WTC11 (cell line): ENCODE results near the gene TUBA4B. TPM values are rescaled to one million over a fixed set of nuclear protein-coding genes. Genes with fewer than 3 reads are reported as not detected.

Experiments used
- ATAC-seq: fragments of 200-7000 bp; cut with Tn5 transposase; 2 replicates; pipeline ENCODE4 v1.10.0; 2021; ENCODE audit warnings: mild to moderate bottlenecking, moderate library complexity
- CTCF ChIA-PET: fragments of 300-600 bp; sonication (Branson Sonifier 250); formaldehyde crosslinking; loops from one replicate; lab custom pipeline; 2021; ENCODE audit warnings: antibody characterized with exemption; lab: Charles Lee
- POLR2A ChIA-PET: fragments of 350-600 bp; sonication (Branson Sonifier 250); formaldehyde crosslinking; loops from one replicate; lab custom pipeline; 2021; ENCODE audit warnings: antibody characterized with exemption; lab: Charles Lee
- DNase-seq: peaks from one replicate; pipeline ENCODE4 v3.0.0; 2021; ENCODE audit warnings: low spot score
- H3K27ac Mint-ChIP-seq: 2 replicates; pipeline ENCODE4 v1.8.0; 2021; ENCODE audit warnings: mixed read lengths
- H3K27me3 Mint-ChIP-seq: 2 replicates; pipeline ENCODE4 v1.8.0; 2021; ENCODE audit warnings: low read depth, mild to moderate bottlenecking, moderate library complexity, mixed read lengths
- H3K36me3 Mint-ChIP-seq: 2 replicates; pipeline ENCODE4 v1.8.0; 2021; ENCODE audit warnings: mixed read lengths
- H3K4me1 Mint-ChIP-seq: 2 replicates; pipeline ENCODE4 v1.8.0; 2022; ENCODE audit warnings: mixed read lengths
- H3K4me3 Mint-ChIP-seq: 2 replicates; pipeline ENCODE4 v1.8.0; 2021; ENCODE audit warnings: mild to moderate bottlenecking, moderate library complexity, mixed read lengths
- H3K9me3 Mint-ChIP-seq: 2 replicates; pipeline ENCODE4 v1.8.0; 2021; ENCODE audit warnings: mixed read lengths
- CBFB ChIP-seq: sonication (generic); formaldehyde crosslinking; IDR thresholded peaks from 2 replicates; pipeline ENCODE4 v1.8.1; 2022; ENCODE audit warnings: mild to moderate bottlenecking, low read depth, missing genetic modification reagents
- ETV6 ChIP-seq: sonication (generic); formaldehyde crosslinking; IDR thresholded peaks from 2 replicates; pipeline ENCODE4 v1.8.1; 2022; ENCODE audit warnings: mild to moderate bottlenecking, missing genetic modification reagents
- FOXP1 ChIP-seq: sonication (generic); formaldehyde crosslinking; IDR thresholded peaks from 2 replicates; pipeline ENCODE4 v1.8.0; 2022; ENCODE audit warnings: missing genetic modification reagents, mild to moderate bottlenecking, moderate library complexity, borderline replicate concordance
- GRHL2 ChIP-seq: fragments of 250-450 bp; sonication (Bioruptor Pico); IDR thresholded peaks from 2 replicates; pipeline ENCODE4 v1.8.0; 2022; ENCODE audit warnings: mild to moderate bottlenecking, moderate library complexity; ENCODE audit not compliant: insufficient replicate concordance, severe bottlenecking
- HMGA2 ChIP-seq: fragments of 250-450 bp; sonication (Bioruptor Pico); IDR thresholded peaks from 2 replicates; pipeline ENCODE4 v1.4.0; 2021; ENCODE audit warnings: mild to moderate bottlenecking, moderate library complexity
- IRF2 ChIP-seq: sonication (generic); formaldehyde crosslinking; IDR thresholded peaks from 2 replicates; pipeline ENCODE4 v1.8.0; 2022; ENCODE audit warnings: low read depth, missing genetic modification reagents, borderline replicate concordance
- NR1H2 ChIP-seq: sonication (generic); formaldehyde crosslinking; IDR thresholded peaks from 2 replicates; pipeline ENCODE4 v1.9.0; 2021; ENCODE audit warnings: mild to moderate bottlenecking, moderate library complexity, missing genetic modification reagents
- TCF7 ChIP-seq: sonication (generic); formaldehyde crosslinking; IDR thresholded peaks from 2 replicates; pipeline ENCODE4 v1.8.0; 2022; ENCODE audit warnings: mild to moderate bottlenecking, low read depth, missing genetic modification reagents, moderate library complexity
- ZNF138 ChIP-seq: sonication (generic); formaldehyde crosslinking; conservative IDR thresholded peaks from 2 replicates; pipeline ENCODE4 v1.8.1; 2022; ENCODE audit warnings: mild to moderate bottlenecking, moderate library complexity, missing genetic modification reagents
- total RNA-seq: library from RNA; stranded (reverse); gene quantifications from 3 replicates; pipeline ENCODE4 v1.2.3, GENCODE V29; 2021
- TF ChIP-seq, protein P1 (sequence below): sonication (generic); formaldehyde crosslinking; IDR thresholded peaks from 2 replicates; pipeline ENCODE4 v1.8.1; 2022; ENCODE audit warnings: mild to moderate bottlenecking, moderate library complexity, missing genetic modification reagents
- TF ChIP-seq, protein P2 (sequence below): sonication (generic); formaldehyde crosslinking; IDR thresholded peaks from 2 replicates; pipeline ENCODE4 v1.8.0; 2023; ENCODE audit warnings: mild to moderate bottlenecking, missing genetic modification reagents
- TF ChIP-seq, protein P3 (sequence below): sonication (generic); formaldehyde crosslinking; IDR thresholded peaks from 2 replicates; pipeline ENCODE4 v1.8.0; 2022; ENCODE audit warnings: mild to moderate bottlenecking, missing genetic modification reagents
- TF ChIP-seq, protein P4 (sequence below): sonication (generic); formaldehyde crosslinking; IDR thresholded peaks from 2 replicates; pipeline ENCODE4 v1.8.0; 2022; ENCODE audit warnings: missing genetic modification reagents
- TF ChIP-seq, protein P5 (sequence below): sonication (generic); formaldehyde crosslinking; IDR thresholded peaks from 2 replicates; pipeline ENCODE4 v1.8.0; 2022; ENCODE audit warnings: mild to moderate bottlenecking, missing genetic modification reagents
- TF ChIP-seq, protein P6 (sequence below): sonication (generic); formaldehyde crosslinking; IDR thresholded peaks from 2 replicates; pipeline ENCODE4 v1.8.1; 2022; ENCODE audit warnings: mild to moderate bottlenecking, missing genetic modification reagents, moderate library complexity, borderline replicate concordance
- TF ChIP-seq, protein P7 (sequence below): sonication (generic); formaldehyde crosslinking; IDR thresholded peaks from 2 replicates; pipeline ENCODE4 v1.8.1; 2023; ENCODE audit warnings: mild to moderate bottlenecking, missing genetic modification reagents
- TF ChIP-seq, protein P8 (sequence below): fragments of 250-450 bp; sonication (Bioruptor Pico); IDR thresholded peaks from 2 replicates; pipeline ENCODE4 v1.9.0; 2021; ENCODE audit warnings: mild to moderate bottlenecking

Gene TUBA4B
- total RNA-seq, 1 experiment from 2014 or later = 0.20 TPM

DNA sequence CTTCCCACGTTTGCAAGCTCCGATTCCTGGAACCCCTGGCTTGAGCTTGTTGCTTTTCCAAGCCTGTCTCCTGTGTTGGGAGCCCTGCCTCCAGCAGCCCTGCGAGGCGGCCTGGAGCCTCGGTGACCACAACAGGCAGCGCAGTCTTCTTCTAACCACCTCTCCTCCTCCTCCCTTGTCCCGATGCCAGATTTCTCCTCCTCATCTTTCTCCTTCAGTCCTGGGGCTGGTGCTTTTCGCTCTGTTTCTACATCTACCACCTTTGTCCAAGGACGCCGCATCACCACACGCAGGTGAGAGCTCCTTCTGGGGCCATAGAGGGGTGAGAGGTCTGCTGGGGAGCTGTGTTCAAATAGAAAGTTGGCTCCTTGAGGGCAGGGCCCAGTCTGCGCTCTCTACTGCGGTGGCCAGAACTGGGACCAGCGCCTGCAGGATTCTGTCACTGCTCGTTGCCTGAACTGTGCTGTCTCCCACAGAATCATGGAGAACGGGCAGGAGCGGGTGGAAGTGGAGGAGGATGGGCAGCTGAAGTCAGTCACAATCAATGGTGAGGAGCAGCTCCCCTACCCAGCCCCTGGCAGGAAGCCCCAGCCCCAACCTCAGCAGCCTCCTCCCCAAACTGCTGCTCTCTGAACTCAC, 30.0 kb downstream of the TUBA4B start:
- peaks cover 8% of the 10 kb centered on the region; the same call in 1 of the 2 replicates for H3K36me3 Mint-ChIP-seq
- no peak for ATAC-seq
- POLR2A ChIA-PET = no interaction called here

DNA sequence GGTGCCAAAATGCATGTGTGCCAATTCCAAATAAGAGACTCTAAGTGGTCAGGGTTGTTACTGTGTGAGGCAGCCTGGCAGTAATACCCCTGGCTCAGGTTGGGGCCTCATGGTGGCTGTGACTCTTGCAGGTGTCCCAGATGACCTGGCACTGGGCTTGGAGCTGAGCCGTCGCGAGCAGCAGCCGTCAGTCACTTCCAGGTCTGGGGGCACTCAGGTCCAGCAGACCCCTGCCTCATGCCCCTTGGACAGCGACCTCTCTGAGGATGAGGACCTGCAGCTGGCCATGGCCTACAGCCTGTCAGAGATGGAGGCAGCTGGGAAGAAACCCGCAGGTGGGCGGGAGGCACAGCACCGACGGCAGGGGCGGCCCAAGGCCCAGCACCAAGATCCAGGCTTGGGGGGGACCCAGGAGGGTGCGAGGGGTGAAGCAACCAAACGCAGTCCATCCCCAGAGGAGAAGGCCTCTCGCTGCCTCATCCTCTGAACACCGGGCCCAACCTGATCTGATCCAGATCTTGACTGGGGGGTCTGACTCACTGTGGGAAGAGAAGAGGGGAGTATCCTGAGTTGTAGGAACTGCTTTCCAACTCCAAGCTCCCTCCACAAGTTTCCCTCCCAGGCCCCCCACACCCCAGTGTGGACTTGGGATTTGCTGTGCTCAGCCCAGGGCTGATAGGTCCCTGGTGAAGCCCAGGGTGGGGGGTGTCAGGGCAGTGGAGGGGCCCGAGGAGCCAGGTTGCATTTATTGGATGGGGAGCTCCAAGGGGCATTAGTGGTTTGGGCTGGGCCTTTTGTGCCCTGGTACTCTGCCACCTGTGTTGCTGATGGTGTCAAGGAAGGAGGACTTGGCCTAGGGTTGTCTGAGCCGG, 31.7 kb downstream of the TUBA4B start:
- Mint-ChIP-seq H3K4me3 (no peak overlapping the region), H3K4me1 (peaks cover 12% of the 10 kb centered on the region), H3K36me3 (peaks cover 8% of the 10 kb centered on the region; the same call in 1 of the 2 replicates), H3K27me3 (no peaks in the 10 kb centered on the region), H3K27ac (no peak overlapping the region), H3K9me3 (no peaks in the 10 kb centered on the region)
- TF ChIP-seq GRHL2 (CRISPR knock-in tag) = no peak
- TF ChIP-seq, protein P1, sequence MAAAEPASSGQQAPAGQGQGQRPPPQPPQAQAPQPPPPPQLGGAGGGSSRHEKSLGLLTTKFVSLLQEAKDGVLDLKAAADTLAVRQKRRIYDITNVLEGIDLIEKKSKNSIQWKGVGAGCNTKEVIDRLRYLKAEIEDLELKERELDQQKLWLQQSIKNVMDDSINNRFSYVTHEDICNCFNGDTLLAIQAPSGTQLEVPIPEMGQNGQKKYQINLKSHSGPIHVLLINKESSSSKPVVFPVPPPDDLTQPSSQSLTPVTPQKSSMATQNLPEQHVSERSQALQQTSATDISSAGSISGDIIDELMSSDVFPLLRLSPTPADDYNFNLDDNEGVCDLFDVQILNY (CRISPR knock-in tag) = no peak
- TF ChIP-seq, protein P2, sequence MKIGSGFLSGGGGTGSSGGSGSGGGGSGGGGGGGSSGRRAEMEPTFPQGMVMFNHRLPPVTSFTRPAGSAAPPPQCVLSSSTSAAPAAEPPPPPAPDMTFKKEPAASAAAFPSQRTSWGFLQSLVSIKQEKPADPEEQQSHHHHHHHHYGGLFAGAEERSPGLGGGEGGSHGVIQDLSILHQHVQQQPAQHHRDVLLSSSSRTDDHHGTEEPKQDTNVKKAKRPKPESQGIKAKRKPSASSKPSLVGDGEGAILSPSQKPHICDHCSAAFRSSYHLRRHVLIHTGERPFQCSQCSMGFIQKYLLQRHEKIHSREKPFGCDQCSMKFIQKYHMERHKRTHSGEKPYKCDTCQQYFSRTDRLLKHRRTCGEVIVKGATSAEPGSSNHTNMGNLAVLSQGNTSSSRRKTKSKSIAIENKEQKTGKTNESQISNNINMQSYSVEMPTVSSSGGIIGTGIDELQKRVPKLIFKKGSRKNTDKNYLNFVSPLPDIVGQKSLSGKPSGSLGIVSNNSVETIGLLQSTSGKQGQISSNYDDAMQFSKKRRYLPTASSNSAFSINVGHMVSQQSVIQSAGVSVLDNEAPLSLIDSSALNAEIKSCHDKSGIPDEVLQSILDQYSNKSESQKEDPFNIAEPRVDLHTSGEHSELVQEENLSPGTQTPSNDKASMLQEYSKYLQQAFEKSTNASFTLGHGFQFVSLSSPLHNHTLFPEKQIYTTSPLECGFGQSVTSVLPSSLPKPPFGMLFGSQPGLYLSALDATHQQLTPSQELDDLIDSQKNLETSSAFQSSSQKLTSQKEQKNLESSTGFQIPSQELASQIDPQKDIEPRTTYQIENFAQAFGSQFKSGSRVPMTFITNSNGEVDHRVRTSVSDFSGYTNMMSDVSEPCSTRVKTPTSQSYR (CRISPR knock-in tag) = no peak
- TF ChIP-seq IRF2 (CRISPR knock-in tag) = no peak
- TF ChIP-seq, protein P3, sequence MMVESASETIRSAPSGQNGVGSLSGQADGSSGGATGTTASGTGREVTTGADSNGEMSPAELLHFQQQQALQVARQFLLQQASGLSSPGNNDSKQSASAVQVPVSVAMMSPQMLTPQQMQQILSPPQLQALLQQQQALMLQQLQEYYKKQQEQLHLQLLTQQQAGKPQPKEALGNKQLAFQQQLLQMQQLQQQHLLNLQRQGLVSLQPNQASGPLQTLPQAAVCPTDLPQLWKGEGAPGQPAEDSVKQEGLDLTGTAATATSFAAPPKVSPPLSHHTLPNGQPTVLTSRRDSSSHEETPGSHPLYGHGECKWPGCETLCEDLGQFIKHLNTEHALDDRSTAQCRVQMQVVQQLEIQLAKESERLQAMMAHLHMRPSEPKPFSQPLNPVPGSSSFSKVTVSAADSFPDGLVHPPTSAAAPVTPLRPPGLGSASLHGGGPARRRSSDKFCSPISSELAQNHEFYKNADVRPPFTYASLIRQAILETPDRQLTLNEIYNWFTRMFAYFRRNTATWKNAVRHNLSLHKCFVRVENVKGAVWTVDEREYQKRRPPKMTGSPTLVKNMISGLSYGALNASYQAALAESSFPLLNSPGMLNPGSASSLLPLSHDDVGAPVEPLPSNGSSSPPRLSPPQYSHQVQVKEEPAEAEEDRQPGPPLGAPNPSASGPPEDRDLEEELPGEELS (CRISPR knock-in tag) = no peak
- no peak for TF ChIP-seq NR1H2 (CRISPR knock-in tag)
- TF ChIP-seq, protein P4, sequence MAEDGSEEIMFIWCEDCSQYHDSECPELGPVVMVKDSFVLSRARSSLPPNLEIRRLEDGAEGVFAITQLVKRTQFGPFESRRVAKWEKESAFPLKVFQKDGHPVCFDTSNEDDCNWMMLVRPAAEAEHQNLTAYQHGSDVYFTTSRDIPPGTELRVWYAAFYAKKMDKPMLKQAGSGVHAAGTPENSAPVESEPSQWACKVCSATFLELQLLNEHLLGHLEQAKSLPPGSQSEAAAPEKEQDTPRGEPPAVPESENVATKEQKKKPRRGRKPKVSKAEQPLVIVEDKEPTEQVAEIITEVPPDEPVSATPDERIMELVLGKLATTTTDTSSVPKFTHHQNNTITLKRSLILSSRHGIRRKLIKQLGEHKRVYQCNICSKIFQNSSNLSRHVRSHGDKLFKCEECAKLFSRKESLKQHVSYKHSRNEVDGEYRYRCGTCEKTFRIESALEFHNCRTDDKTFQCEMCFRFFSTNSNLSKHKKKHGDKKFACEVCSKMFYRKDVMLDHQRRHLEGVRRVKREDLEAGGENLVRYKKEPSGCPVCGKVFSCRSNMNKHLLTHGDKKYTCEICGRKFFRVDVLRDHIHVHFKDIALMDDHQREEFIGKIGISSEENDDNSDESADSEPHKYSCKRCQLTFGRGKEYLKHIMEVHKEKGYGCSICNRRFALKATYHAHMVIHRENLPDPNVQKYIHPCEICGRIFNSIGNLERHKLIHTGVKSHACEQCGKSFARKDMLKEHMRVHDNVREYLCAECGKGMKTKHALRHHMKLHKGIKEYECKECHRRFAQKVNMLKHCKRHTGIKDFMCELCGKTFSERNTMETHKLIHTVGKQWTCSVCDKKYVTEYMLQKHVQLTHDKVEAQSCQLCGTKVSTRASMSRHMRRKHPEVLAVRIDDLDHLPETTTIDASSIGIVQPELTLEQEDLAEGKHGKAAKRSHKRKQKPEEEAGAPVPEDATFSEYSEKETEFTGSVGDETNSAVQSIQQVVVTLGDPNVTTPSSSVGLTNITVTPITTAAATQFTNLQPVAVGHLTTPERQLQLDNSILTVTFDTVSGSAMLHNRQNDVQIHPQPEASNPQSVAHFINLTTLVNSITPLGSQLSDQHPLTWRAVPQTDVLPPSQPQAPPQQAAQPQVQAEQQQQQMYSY (CRISPR knock-in tag) = no peak
- no peak for TF ChIP-seq ZNF138 (CRISPR knock-in tag)
- TF ChIP-seq FOXP1 (CRISPR knock-in tag) = no peak
- TF ChIP-seq, protein P5, sequence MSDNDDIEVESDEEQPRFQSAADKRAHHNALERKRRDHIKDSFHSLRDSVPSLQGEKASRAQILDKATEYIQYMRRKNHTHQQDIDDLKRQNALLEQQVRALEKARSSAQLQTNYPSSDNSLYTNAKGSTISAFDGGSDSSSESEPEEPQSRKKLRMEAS (CRISPR knock-in tag) = no peak
- TF ChIP-seq, protein P6, sequence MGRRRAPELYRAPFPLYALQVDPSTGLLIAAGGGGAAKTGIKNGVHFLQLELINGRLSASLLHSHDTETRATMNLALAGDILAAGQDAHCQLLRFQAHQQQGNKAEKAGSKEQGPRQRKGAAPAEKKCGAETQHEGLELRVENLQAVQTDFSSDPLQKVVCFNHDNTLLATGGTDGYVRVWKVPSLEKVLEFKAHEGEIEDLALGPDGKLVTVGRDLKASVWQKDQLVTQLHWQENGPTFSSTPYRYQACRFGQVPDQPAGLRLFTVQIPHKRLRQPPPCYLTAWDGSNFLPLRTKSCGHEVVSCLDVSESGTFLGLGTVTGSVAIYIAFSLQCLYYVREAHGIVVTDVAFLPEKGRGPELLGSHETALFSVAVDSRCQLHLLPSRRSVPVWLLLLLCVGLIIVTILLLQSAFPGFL (CRISPR knock-in tag) = no peak
- TF ChIP-seq, protein P7, sequence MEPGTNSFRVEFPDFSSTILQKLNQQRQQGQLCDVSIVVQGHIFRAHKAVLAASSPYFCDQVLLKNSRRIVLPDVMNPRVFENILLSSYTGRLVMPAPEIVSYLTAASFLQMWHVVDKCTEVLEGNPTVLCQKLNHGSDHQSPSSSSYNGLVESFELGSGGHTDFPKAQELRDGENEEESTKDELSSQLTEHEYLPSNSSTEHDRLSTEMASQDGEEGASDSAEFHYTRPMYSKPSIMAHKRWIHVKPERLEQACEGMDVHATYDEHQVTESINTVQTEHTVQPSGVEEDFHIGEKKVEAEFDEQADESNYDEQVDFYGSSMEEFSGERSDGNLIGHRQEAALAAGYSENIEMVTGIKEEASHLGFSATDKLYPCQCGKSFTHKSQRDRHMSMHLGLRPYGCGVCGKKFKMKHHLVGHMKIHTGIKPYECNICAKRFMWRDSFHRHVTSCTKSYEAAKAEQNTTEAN (CRISPR knock-in tag) = no peak
- ChIA-PET CTCF (interaction anchor here (1.6 to 3.4 kb wide), 2 partner anchors 10 to 16 kb away, joined by 6 to 62 read pairs; no protein-coding TSS in a partner anchor), POLR2A (no interaction called here)
- ATAC-seq = no peak
- no peak for DNase-seq

More for the DNA sequence above, 30.0 kb downstream of the TUBA4B start:
- H3K27me3 Mint-ChIP-seq = no peaks in the 10 kb centered on the region
- CTCF ChIA-PET = interaction anchor here (1.0 kb wide), 1 partner anchor 12 kb away, joined by 3 read pairs; no protein-coding TSS in a partner anchor
- no peaks in the 10 kb centered on the region for H3K9me3 Mint-ChIP-seq
- H3K4me1 Mint-ChIP-seq = peaks cover 23% of the 10 kb centered on the region
- TF ChIP-seq, protein P1 (CRISPR knock-in tag) = no peak
- TF ChIP-seq ETV6 (CRISPR knock-in tag) = no peak
- TF ChIP-seq CBFB (CRISPR knock-in tag) = no peak
- TF ChIP-seq, protein P8, sequence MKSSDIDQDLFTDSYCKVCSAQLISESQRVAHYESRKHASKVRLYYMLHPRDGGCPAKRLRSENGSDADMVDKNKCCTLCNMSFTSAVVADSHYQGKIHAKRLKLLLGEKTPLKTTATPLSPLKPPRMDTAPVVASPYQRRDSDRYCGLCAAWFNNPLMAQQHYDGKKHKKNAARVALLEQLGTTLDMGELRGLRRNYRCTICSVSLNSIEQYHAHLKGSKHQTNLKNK (CRISPR knock-in tag) = no peak
- TF ChIP-seq TCF7 (CRISPR knock-in tag) = no peak
- no peak for TF ChIP-seq HMGA2 (CRISPR knock-in tag)
- H3K4me3 Mint-ChIP-seq = no peak overlapping the region
- no peak for DNase-seq
- no peak overlapping the region for H3K27ac Mint-ChIP-seq
